ENCODE data around the gene SEPTIN12.

SEPTIN12 gene

GRCh38 chr16:4811242-4811641 lies 23.1 kb upstream of the SEPTIN12 start:
- Histone ChIP-seq H3K9ac (ENCODE audit: low read length) (no peak overlapping the region), H3K9me2 (replicated peaks; ENCODE audit: insufficient read depth, low read length) (no peaks in the 10 kb centered on the region), H3K27me3 (replicated peaks; ENCODE audit: insufficient read depth, low read length) (no peaks in the 10 kb centered on the region), H3K27ac (ENCODE audit: low read length) (no peak overlapping the region), H3K9me3 (replicated peaks; ENCODE audit: insufficient read depth, low read length) (no peaks in the 10 kb centered on the region), H3K36me3 (replicated peaks; ENCODE audit: insufficient read depth, low read length) (no peaks in the 10 kb centered on the region), H3K4me3 (ENCODE audit: low read length) (no peak overlapping the region), H2AFZ (ENCODE audit: low read length) (no peak overlapping the region), H3K4me2 (ENCODE audit: low read depth, low read length) (no peak overlapping the region), H4K20me1 (ENCODE audit: insufficient read depth, low read length) (no peaks in the 10 kb centered on the region), H3F3A (ENCODE audit: insufficient read depth, low read length) (peaks cover 3% of the 10 kb centered on the region; the same call in 1 of the 2 replicates), H3K79me2 (ENCODE audit: low read length) (no peaks in the 10 kb centered on the region), H3K4me1 (ENCODE audit: low read length) (no peaks in the 10 kb centered on the region)
- no peak for DNase-seq
- TF ChIP-seq CTCF (IDR thresholded peaks at IDR 0.05; ENCODE audit: low read length), result no peak
- no peak for TF ChIP-seq EZH2 (optimal IDR thresholded peaks at IDR 0.05; ENCODE audit: low read depth, low read length)
- TF ChIP-seq EZH2phosphoT487 (IDR thresholded peaks at IDR 0.05; ENCODE audit: low read length), result no peak

GRCh38 chr16:4806280-4806679 lies 18.1 kb upstream of the SEPTIN12 start:
- no peaks in the 10 kb centered on the region for H3K79me2 ChIP-seq (ENCODE audit: low read length)
- no peaks in the 10 kb centered on the region for H3K9me2 ChIP-seq (replicated peaks; ENCODE audit: insufficient read depth, low read length)
- H3K9ac ChIP-seq (ENCODE audit: low read length), result no peak overlapping the region
- no peak overlapping the region for H3K4me2 ChIP-seq (ENCODE audit: low read depth, low read length)
- H4K20me1 ChIP-seq (ENCODE audit: insufficient read depth, low read length), result no peaks in the 10 kb centered on the region
- 0 out of 2 replicates have a peak, but pooled peaks cover 3% of the 10 kb centered on the region for H3K4me1 ChIP-seq (ENCODE audit: low read length)
- no peaks in the 10 kb centered on the region for H3K9me3 ChIP-seq (replicated peaks; ENCODE audit: insufficient read depth, low read length)
- no peak for TF ChIP-seq EZH2phosphoT487 (IDR thresholded peaks at IDR 0.05; ENCODE audit: low read length)
- no peak for TF ChIP-seq CTCF (IDR thresholded peaks at IDR 0.05; ENCODE audit: low read length)
- no peak for TF ChIP-seq EZH2 (optimal IDR thresholded peaks at IDR 0.05; ENCODE audit: low read depth, low read length)
- no peaks in the 10 kb centered on the region for H3K36me3 ChIP-seq (replicated peaks; ENCODE audit: insufficient read depth, low read length)
- peaks cover 20% of the 10 kb centered on the region for H3F3A ChIP-seq (ENCODE audit: insufficient read depth, low read length)
- H3K4me3 ChIP-seq (ENCODE audit: low read length), result no peak overlapping the region
- H3K27ac ChIP-seq (ENCODE audit: low read length), result no peak overlapping the region
- no peak overlapping the region for H2AFZ ChIP-seq (ENCODE audit: low read length)
- no peaks in the 10 kb centered on the region for H3K27me3 ChIP-seq (replicated peaks; ENCODE audit: insufficient read depth, low read length)
- no peak for DNase-seq

GRCh38 chr16:4805231-4805630 lies 17.1 kb upstream of the SEPTIN12 start:
- TF ChIP-seq CTCF (IDR thresholded peaks at IDR 0.05; ENCODE audit: low read length), result no peak
- no peak for TF ChIP-seq EZH2phosphoT487 (IDR thresholded peaks at IDR 0.05; ENCODE audit: low read length)
- TF ChIP-seq EZH2 (optimal IDR thresholded peaks at IDR 0.05; ENCODE audit: low read depth, low read length), result no peak
- Histone ChIP-seq H3K27ac (ENCODE audit: low read length) (no peak overlapping the region), H3K9me2 (replicated peaks; ENCODE audit: insufficient read depth, low read length) (no peaks in the 10 kb centered on the region), H3K9ac (ENCODE audit: low read length) (no peak overlapping the region), H3K4me1 (ENCODE audit: low read length) (0 out of 2 replicates have a peak, but pooled peaks cover 3% of the 10 kb centered on the region), H3F3A (ENCODE audit: insufficient read depth, low read length) (peaks cover 18% of the 10 kb centered on the region), H3K4me3 (ENCODE audit: low read length) (no peak overlapping the region), H4K20me1 (ENCODE audit: insufficient read depth, low read length) (no peaks in the 10 kb centered on the region), H3K36me3 (replicated peaks; ENCODE audit: insufficient read depth, low read length) (no peaks in the 10 kb centered on the region), H3K79me2 (ENCODE audit: low read length) (no peaks in the 10 kb centered on the region), H2AFZ (ENCODE audit: low read length) (no peak overlapping the region), H3K9me3 (replicated peaks; ENCODE audit: insufficient read depth, low read length) (no peaks in the 10 kb centered on the region), H3K4me2 (ENCODE audit: low read depth, low read length) (no peak overlapping the region), H3K27me3 (replicated peaks; ENCODE audit: insufficient read depth, low read length) (no peaks in the 10 kb centered on the region)
- no peak for DNase-seq

Measured in MM.1S (cell line).